GM12892 (cell line): ENCODE results near the gene RMDN2.

Experiments
- POLR2A ChIP-seq: IDR thresholded peaks from 2 replicates; pipeline ENCODE4 v1.6.1; 2011; ENCODE audit warnings: low read depth, low read length, control low read depth
- POLR2AphosphoS5 ChIP-seq: IDR thresholded peaks from 2 replicates; pipeline ENCODE4 v1.6.1; 2011; ENCODE audit warnings: low read depth, low read length, control low read depth

- TF ChIP-seq POLR2AphosphoS5, result no peak
- TF ChIP-seq POLR2A, result no peak
Measured at GRCh38 chr2:37915773-37916172, 9.3 kb upstream of the RMDN2 start.
